Ramos (cell line): ENCODE measurements around the gene SMPD2.

Experiments used
- in situ Hi-C: fragments of 300-500 bp; cut with MboI; formaldehyde crosslinking; loops from one replicate; pipeline ENCODE4 v1.14.3; 2022; ENCODE audit warnings: low sequenced_read_pairs; ENCODE audit not compliant: unreplicated experiment

Gene SMPD2

DNA sequence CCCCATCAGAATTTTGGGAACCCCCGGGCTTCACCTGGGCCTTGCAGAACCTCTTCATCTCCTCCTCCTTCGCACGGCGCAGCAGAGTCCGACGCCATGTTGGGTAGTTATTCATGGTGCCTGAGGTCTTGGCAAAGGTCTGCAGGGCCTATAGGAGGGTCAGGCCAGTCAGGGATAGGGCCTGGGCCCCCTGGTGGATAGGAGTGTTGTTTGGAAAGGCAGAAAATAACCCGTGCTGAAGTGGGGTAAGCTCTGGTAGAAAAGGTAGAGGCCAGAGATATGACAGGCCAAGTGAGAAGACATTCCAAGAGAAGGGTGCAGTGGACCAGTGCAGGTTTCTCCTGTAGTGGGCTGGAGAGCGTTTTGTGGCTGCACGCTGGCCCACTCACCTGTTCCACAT is 4.9 kb downstream of the SMPD2 start:
- in situ Hi-C loops: no loop called here

DNA sequence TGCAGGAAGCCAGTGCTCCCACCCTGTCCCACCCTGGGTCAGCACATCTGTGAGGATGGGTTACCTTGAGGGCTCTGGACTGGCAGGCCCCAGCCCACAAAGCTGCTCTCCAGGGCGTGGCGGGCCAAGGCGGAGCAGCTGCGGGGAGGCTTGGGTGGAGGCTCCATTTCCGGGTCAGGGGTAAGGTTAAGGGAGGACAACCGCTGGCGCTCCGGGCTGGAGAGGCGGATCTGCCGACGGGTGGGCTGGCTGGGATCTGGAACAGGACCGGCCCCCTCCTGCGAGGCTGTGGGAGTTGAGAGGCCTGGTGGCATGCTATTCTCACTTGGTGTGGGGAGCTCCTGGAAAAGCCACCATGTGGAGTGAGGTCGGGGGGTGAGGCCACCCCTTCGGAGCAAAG is 5.5 kb downstream of the SMPD2 start:
- in situ Hi-C loops: no loop called here

DNA sequence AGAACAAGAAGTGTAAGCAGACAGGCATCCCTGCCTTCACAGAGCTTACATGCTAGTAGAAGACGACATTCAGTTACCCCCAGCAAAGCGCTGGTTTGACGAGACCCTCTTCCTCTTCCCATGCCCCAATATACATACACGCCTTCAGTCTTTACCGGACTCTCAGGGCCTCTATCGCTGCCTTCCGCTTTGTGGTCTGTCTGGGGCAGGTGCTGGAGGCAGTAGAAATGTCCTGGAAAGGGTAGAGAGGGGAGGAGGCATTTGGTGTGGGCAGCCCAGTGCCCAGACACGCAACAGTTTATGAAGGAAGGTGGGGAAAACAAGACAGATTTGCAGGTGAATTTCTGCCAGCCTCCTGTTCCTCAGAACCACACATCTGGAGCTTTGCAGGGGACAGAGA is 6.0 kb downstream of the SMPD2 start:
- in situ Hi-C loops: no loop called here

DNA sequence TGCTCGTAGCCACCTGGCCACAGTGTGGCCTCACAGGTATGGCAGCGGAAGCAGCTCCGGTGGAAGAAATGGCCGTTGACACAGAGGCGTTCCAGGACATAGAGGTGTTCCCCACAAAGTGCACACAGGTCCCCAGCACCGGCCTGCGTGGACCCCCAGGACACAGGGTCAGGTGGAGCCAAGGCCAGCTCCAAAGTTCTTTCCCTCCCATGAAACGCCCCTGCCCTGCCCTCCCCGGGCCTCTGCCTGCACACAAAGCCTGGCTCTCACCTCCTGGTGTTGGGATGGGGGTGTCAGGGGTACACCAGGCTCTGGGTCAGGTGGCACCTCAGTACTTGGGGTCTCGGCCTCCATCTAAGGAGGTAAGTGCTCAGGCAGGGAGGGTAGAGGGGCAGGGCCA is 6.6 kb downstream of the SMPD2 start:
- in situ Hi-C loops: no loop called here

DNA sequence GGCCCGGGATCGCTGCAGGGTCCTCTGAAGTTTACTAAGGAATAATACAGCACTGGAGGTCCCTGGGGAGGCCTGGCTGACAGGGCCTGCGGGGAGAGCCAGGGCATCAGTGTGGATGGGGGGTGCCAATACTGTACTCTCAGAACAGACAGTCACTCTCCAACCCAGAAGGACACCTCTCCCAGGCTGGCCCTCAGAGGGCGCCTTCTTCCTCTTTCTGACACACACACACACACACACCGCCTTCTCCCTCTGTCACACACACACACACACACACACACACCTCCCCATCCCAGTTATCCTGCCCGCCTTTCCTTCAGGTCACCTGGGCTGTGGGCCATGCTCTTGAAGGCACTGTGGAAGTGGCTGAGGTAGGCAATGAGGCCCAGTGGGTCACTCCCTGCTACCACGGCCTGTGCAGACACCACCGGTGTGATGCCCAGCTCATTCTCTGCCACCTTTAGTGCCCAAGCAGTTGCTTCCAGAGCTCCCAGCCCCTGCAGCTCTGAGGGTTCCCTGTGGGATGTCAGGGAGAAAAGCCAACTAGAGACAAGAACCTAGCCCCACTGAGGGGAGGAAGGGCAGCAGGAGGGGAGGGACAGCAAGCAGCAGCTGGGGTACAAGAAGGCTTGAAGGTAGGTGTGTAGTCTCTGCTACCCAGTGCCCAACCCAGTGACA is 7.5 kb downstream of the SMPD2 start:
- in situ Hi-C loops: no loop called here

DNA sequence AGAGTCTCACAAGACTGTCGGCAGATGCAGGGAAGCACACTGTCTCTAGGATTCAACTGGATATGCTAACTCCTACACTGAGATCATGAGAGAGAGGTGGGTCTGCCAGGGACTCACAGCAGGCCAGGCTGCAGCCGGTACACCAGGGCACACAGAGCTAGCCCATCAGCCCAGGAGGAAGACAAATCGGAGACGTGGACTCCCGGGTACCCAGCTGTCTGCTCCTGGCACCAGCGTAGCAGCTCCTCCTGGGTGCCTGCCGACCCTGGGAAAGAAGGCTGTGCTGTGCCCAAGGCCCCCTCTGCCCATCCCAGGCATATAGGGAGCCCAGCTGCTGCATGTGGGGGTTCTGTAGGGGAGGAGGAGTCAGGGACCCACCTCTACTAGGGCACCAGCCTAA is 8.1 kb downstream of the SMPD2 start:
- in situ Hi-C loops: no loop called here

DNA sequence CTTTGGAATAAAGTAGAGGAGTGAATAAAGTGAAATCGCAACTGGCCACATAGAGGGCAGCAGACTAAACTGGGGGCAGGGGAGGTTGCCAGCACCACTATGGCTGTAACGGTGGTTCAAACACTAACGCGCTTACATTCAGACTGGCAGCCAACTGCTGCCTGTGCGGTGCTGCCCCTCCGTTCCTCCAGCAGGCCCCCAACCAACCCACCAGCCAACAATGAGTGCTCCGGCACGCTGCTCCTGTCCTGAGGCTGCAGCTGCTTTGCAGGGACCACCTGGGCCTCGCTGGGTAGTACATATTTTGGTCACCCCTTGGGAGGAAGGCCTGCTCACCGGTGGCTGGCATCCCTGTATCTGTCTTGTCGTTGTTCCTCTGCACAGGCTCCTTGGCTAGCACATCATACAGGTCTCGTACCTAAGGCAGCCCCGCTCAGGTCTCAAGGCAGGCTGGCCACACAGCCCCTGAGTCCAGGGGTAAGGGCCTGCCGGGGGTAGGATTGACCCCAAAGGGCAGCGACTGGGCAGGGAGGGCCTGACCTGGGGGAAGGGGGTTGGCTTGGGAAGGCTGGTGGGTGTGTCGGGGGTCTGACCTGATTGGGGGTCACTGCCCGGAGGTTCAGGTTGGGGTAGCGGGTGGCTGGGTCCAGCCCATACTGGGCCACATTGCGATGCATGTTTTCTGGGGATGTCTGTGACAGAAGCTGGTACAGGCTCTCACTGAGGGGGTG is 8.7 kb downstream of the SMPD2 start:
- in situ Hi-C loops: no loop called here

DNA sequence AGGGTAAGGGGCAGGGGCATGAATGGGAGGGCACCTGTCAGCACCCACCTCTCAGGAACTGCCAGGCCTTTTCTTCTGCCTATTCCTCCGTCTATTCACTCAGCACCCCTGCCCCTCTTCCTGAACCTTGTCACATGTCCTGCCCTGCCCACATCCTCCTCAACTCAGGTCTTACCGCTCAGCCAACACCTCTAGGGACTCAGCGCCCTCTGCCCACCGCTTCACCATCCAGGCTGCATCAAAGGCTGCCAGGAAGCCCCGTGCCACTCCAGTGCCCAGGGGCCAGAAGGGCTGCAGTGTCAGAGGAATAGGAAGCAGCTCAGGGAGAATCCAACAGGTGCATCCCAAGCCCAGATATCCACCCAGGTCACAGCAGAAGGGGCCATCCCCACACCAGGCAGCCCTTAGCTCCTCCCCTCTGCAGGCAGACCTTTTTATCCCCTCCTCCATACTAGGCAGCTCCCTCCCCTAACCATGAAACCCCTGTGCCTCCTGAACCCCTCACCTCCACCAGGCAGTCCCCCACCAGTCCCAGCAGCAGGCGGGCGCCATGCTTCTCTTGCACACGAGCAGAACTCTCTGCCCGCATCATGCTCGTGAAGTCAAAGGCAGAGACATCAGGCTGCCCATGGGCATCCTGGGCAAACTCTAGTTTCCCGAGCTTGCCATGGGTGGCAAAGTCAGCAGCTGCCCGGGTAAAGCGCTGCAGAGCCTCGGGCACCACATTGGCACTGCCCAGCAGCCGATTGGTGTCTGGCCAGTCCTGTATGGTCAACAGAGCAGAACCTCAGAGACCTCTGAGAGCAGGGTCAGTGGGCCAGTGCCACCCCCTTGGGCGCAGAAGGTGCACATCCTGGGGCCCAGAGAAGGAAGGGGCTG is 9.5 kb downstream of the SMPD2 start:
- in situ Hi-C loops: no loop called here

DNA sequence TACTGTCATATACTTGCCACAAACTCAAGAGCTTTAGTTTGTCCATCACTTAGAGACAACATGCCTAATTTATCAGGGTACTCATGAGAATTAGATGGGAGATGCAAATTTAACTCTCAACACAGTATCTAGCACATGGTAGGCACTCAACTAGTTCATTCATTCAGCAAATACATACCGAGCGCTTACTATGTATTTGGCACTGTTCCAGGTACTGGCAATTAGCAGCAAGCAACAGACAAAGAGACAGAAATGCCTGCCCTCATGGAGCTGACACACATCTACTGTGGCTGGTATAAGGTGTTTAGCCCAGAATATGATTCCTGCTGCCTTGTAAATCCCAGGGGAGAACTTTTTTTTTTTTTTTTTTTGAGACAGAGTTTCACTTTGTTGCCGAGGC is 10.3 kb downstream of the SMPD2 start:
- in situ Hi-C loops: no loop called here

DNA sequence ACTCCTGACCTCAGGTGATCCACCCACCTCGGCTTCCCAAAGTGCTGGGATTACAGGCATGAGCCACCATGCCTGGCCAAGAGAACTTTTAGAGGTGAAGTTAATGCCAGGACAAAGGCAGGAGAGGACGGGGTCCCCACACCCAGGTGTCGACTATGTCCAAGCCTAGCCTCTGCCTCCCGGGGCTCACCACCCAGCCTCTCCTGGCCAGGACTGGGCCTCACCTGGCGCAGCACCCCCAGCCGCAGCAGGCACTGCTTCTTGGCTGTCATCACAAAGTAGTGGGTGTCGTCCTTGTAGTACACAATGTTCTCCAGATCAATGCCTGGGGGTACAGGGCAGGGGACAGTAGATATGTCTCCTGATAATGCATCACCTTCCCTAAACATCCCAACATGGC is 10.9 kb downstream of the SMPD2 start:
- in situ Hi-C loops: no loop called here

DNA sequence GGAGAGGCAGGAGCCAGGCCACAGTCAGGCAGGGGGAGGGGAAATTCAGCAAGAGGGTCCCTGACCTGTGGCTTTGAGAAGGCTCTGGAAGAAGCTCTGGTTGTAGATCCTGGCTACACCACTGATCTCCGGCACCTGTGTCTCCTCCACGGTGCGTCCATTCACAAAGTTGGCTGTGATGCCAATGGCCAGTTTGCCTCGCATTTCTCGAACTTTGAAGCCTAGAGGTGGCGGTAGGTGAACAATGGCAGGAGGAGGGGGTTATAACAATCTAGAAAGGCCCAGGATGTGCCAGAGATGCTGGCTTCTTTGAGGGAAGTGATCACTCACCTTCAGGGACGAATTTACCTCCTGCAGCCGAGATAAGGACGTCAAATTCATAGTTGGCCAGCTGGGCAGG is 11.7 kb downstream of the SMPD2 start:
- in situ Hi-C loops: no loop called here

DNA sequence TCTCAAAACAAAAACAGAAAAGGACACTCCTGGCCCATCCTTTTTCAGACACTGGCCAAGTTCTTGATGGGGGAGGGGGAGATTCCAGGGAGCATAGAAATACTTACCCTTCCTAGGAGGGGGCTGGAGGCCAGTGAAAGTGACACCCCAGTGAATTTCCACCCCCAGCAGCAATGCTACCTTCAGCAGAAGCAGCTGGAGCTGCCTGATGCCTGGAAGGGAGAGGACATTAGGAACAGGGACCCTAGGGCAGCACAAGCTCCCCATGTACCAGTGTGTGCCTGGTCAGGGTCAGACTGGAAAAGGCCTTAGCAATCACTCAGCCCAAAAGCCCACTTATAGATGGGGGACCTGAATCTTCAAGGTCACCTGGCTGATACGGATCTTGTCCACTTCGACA is 12.6 kb downstream of the SMPD2 start:
- in situ Hi-C loops: no loop called here

DNA sequence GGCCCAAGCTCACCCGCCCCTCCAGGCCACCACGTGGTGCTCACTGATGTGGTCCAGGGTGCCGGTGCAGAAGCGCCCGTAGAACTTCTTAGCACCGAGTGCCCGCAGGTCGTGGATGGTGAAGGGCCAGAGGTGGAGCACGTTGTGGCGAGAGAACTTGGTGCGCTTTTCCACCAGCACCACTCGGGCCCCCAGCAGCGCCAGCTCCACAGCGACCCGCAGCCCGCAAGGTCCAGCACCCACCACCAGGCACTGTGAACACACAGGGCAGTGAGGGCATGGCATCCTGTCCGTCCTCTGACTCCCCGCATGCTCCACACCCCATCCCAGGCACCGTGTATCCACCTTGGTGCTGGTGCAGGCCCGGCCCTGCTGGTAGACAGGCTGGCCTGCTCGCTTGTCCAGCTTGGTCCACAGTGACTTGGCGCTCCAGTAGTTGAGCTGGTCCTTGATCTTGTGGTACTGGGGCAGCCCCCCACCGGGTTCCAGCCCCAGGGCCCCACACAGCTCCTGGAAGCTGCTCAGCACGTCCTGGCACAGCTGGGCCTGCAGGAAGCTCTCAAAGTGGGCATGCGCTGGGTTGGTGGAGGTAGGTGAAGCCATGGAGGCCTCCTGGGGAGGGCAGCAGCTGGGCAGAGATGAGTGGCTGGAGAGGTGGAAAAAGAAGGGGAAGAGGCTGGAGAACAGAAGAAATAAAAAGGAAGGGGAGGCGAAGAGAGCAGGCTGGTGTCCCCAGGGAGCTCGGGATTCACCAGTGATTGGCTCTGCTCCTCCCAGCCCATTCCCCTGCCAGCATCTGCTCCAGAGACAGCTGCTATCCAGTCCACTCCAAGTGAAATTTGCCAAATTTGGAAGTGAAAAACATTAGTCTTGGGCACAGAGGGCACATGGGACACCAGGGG is 13.3 kb downstream of the SMPD2 start:
- in situ Hi-C loops: no loop called here

DNA sequence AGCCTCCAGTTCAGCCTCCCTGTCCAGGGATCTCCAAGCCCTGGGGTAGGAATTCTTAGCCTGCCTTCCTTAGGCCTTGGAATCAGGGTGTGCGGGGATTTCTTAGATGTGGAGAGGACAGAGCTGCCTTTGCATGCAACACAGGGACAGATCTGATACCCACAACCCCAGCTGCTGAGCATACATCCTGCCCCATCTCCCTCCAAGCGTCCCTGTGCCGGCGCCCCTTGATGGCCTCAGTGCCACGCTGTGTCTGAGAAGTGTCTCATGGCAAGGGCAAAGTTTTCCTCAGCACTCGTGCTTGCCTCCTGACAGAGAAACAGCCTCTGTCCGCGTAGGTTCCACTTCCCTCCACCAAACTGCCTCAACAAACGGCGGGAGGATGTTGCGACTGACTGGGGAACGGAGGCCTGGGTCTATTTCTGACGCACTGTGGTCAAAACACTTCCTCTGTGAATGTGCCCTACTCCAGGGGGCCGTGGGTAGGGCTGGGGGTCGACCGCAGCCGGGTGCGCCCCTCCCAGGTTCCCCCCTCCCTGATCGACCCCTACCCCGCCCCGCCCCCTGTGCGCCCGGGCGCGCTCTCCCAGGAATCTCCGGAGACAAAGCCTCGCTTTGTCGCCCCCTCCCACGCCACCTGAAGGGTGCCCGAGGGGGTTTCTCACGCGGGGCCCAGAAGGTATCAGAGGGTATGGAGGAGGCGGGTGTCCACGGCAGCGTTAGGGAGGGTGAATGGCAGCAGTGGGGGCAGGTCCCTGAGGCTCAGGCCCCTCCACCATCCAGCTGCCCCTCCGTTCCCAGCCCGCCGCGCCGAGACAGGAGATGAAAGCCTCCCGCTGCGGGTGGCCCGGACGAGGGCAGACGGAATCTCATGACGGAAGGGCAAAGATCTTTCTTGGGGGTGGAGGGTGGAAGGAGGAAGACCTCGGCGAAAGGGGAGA is 14.2 kb downstream of the SMPD2 start:
- in situ Hi-C loops: no loop called here

DNA sequence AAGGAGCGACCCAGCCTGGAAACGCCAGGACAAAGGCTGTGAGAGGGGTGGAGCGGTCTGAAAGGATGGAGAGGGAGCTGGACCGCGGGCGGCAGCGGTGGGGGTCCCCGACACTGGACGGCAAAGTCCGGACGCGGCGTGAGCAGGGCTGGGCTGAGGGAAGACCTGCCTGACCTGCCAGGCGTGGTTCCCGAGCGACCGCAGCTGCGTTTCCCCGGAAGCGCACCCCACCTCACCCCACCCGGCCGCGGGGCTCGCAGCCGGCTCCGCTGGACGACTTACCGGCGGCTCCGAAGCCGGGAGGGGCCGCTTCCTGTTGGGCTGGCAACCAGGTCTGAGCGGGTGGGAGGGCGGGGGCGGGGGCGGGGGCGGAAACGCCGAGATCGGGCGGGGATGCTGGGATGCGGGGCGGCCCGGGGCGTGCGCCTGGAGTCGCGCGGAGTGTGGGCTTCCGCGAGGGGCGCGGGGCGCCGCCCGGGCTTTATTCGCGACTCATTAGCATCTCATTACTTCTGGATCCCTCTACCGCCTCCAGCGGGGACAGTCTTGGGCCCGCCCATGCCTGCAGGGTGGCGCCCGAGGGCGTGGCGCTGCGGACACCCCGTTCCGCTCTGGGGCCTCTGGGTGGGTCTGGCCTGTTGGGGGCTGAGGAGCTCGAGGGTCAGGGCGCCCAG is 15.1 kb downstream of the SMPD2 start, which contains the start of gene MICAL1:
Gene MICAL1 (minus strand): TSS at position 336 of the 674 bp plus-strand sequence. CDS start 1,576 bp downstream, outside the sequence.
- in situ Hi-C loops: no loop called here

DNA sequence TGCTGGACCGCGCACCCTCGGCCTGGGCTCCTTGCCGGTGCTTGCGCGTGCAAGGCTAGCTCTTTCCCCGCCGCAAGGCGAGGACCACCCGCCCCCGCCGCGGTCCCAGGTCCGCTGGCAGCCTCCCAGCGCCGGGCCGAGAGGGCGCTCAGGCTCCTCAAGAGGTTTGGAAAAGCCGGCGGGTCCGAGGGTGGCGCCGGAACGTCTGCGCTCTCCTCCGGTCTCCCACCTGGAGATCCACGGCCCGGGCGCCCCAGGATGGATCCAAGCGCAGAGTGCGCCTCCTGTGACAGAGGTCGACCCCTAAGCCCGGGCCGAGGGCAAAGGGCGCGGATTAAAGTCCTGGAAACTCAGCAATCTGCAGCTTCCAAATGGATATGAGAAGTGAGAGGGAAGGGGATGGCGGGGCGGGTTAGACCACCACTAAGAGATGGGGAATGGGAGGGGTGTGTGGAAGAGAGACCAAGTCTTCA is 15.6 kb downstream of the SMPD2 start:
- in situ Hi-C loops: no loop called here

DNA sequence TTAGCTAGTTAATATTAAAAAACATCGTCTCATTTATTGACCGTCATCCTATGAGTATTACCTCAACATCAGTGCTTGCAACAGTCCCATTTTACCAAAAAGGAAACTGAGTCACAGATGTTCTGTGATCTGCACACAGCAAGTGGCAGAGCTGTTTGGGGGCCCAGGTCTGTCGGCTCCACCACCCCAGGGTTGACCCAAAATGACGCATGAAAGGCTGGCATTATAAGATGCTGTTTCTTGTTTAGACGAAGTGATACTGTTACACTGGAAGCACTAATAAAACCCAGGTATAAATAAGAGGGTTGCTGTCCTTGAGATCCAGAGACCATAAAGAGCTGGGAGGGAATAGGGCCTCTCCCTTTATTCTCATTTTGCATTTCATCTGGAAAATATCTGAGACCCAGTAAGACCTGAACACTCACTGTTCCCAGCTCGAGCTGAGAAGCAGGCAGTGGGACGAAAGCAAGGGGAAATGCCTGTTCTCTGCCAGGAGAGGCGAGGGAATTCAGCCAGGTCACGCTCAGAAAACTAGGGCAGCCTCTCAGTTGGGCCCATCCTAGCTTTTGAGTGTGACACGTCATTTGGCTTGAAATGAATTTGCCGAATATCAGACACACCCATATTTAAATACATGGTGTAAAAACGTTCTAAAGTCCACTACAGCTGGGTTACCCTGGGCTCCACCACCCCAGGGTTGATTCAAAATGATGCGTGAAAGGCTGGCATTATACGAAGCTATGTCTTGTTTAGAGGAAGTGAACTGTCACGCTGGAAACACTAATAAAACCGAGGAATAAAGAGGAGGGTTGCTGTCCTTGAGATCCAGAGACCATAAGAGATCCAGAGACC is 16.4 kb downstream of the SMPD2 start:
- in situ Hi-C loops: no loop called here
